Heart left ventricle (tissue), 13 donors: ENCODE data around the gene RPL7A.

ENCODE experiments used
- POLR2A ChIP-seq, 2 donors: fragments of 450-650 bp; IDR thresholded peaks; one replicate each; pipeline ENCODE4 v1.6.1; 2017; ENCODE audit warnings: antibody characterized with exemption in 2 of 2, mild to moderate bottlenecking in 2 of 2, moderate library complexity in 2 of 2
- TF ChIP-seq, protein P1 (sequence below), 12 donors: fragments of 200-600 bp; sonication (generic) in 4 of 12; IDR thresholded peaks; one replicate each; pipeline versions ENCODE4 v1.5.0 to v1.8.0; 2018 to 2022; ENCODE audit warnings: antibody characterized with exemption in 12 of 12, mild to moderate bottlenecking in 5 of 12
- donor health status: ischemic (EF 13 %, LVEDD 7.1; RV severe dilation, severe dysfunction).
- donor health status: DM: no; HTN: yes; CAD: no.
- donor health status: DM: no; HTN: no; CAD: no.
- donor health status: ischemic (EF 25% LVEDD 6.9; RV normal size, moderate dysfunction).
- donor health status: ischemic (EF 25% LVEDD 5.7; RV mildly dilated, moderate dysfunction).
- donor health status: ischemic (EF 35%, LVEDD 5.7; RV mildly dilated, moderate dysfunction).
- donor health status: nonischemic (EF 11% LVEDD 7.7; RV severe dilation, severe dysfunction).
- donor health status: DM: yes; HTN: yes; CAD: no.
- donor health status: PGD.
- donor health status: ischemic (EF 29% LVEDD 5.4; RV normal size, mild dysfunction).
- donor health status: nonischemic (EF 23%, LVEDD 6.1; RV moderate dilation, normal function).

DNA sequence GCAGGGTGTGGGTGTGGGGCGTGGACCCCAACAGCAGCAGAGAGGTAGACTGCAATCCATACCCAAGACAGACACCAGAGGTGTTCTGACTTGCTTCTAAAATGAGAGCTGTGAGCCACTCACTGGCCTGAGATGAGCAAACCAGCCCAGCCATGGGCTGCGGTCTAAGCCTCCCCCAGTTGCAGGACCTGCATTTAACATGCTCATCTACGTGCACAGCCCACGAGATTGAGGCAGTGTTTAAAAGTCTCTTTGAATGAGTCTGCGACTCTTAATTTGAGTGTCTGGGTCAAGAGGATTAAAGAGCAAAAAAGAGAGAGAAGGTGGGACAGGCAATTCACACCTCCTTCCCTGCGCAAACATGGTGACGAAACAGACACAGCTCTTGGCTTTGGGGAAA, 21.9 kb downstream of the RPL7A start:
- TF ChIP-seq, protein P1, sequence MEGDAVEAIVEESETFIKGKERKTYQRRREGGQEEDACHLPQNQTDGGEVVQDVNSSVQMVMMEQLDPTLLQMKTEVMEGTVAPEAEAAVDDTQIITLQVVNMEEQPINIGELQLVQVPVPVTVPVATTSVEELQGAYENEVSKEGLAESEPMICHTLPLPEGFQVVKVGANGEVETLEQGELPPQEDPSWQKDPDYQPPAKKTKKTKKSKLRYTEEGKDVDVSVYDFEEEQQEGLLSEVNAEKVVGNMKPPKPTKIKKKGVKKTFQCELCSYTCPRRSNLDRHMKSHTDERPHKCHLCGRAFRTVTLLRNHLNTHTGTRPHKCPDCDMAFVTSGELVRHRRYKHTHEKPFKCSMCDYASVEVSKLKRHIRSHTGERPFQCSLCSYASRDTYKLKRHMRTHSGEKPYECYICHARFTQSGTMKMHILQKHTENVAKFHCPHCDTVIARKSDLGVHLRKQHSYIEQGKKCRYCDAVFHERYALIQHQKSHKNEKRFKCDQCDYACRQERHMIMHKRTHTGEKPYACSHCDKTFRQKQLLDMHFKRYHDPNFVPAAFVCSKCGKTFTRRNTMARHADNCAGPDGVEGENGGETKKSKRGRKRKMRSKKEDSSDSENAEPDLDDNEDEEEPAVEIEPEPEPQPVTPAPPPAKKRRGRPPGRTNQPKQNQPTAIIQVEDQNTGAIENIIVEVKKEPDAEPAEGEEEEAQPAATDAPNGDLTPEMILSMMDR (IDR thresholded peaks at IDR 0.05) = no peak
- TF ChIP-seq POLR2A (IDR thresholded peaks at IDR 0.05) = no peak
